KOPT-K1 (cell line): ENCODE results near the gene ZNF705A.
"Not testable (repeated sequence)": the region's sequence is repeated elsewhere in the genome, so short reads cannot be mapped to it uniquely, and the experiment has no call there.

Experiments used
- H3K27ac ChIP-seq: fragments of 200-600 bp; sonication (generic); 2 replicates; pipeline ENCODE4 v1.5.1; 2016; ENCODE audit warnings: antibody characterized with exemption, mild to moderate bottlenecking, low read depth, low read length; ENCODE audit not compliant: poor library complexity, severe bottlenecking
- H3K36me3 ChIP-seq: fragments of 200-600 bp; sonication (generic); 2 replicates; pipeline ENCODE4 v1.5.1; 2017; ENCODE audit warnings: antibody characterized with exemption, mild to moderate bottlenecking, low read length, moderate library complexity; ENCODE audit not compliant: insufficient read depth
- H3K9me3 ChIP-seq: fragments of 200-600 bp; sonication (generic); 2 replicates; pipeline ENCODE4 v1.5.1; 2017; ENCODE audit warnings: antibody characterized with exemption, low read length, mild to moderate bottlenecking; ENCODE audit not compliant: insufficient read depth, poor library complexity, severe bottlenecking

Gene ZNF705A

GRCh38 chr12:8156845-8157244 is at the start of gene ZNF705A:
Gene ZNF705A (plus strand): TSS chr12:8157015. CDS start chr12:8172626, 15,611 bp downstream.
- H3K9me3 ChIP-seq: no peaks in the 10 kb centered on the region
- no peak within 1 kb of the TSS for H3K27ac ChIP-seq
- H3K36me3 ChIP-seq: no peaks in the 10 kb centered on the region

GRCh38 chr12:8108808-8109398 is 47.9 kb upstream of the ZNF705A start:
- Histone ChIP-seq H3K9me3 (peaks cover 16% of the 10 kb centered on the region), H3K27ac (no peak overlapping the region), H3K36me3 (no peaks in the 10 kb centered on the region)

- H3K27ac ChIP-seq, H3K9me3 ChIP-seq, H3K36me3 ChIP-seq: not testable (repeated sequence)
Observed at GRCh38 chr12:8113117-8113516, 43.7 kb upstream of the ZNF705A start.

GRCh38 chr12:8120072-8120713 is 36.6 kb upstream of the ZNF705A start:
- H3K27ac ChIP-seq: no peak overlapping the region
- no peaks in the 10 kb centered on the region for H3K36me3 ChIP-seq
- no peaks in the 10 kb centered on the region for H3K9me3 ChIP-seq

- no peaks in the 10 kb centered on the region for H3K9me3 ChIP-seq
- H3K27ac ChIP-seq: no peak within 1 kb of the TSS
Observed at GRCh38 chr12:8123124-8123912, 33.5 kb upstream of the ZNF705A start, which contains the start of gene CLEC4A. Gene CLEC4A (plus strand): TSS chr12:8123617. CDS start chr12:8123879, 262 bp downstream.

GRCh38 chr12:8127138-8127537 is 29.7 kb upstream of the ZNF705A start:
- H3K36me3 ChIP-seq: no peaks in the 10 kb centered on the region
- no peaks in the 10 kb centered on the region for H3K9me3 ChIP-seq
- H3K27ac ChIP-seq: no peak overlapping the region

More at GRCh38 chr12:8123124-8123912, 33.5 kb upstream of the ZNF705A start, which contains the start of gene CLEC4A:
- H3K36me3 ChIP-seq: no peaks in the 10 kb centered on the region

GRCh38 chr12:8133636-8134397 is 23.0 kb upstream of the ZNF705A start:
- H3K36me3 ChIP-seq, H3K9me3 ChIP-seq, H3K27ac ChIP-seq: not testable (repeated sequence)

- not testable (repeated sequence) for H3K9me3 ChIP-seq, H3K36me3 ChIP-seq, H3K27ac ChIP-seq
Observed at GRCh38 chr12:8134398-8134930, 22.4 kb upstream of the ZNF705A start.

GRCh38 chr12:8141647-8142046 is 15.2 kb upstream of the ZNF705A start:
- H3K36me3 ChIP-seq, H3K27ac ChIP-seq, H3K9me3 ChIP-seq: not testable (repeated sequence)

- no peaks in the 10 kb centered on the region for H3K36me3 ChIP-seq
- H3K9me3 ChIP-seq: peaks cover 6% of the 10 kb centered on the region
Observed at GRCh38 chr12:8143261-8143660, 13.6 kb upstream of the ZNF705A start.

GRCh38 chr12:8145754-8146441 is 10.9 kb upstream of the ZNF705A start:
- Histone ChIP-seq H3K9me3 (peaks cover 6% of the 10 kb centered on the region), H3K36me3 (no peaks in the 10 kb centered on the region), H3K27ac (no peak overlapping the region)

More at GRCh38 chr12:8143261-8143660, 13.6 kb upstream of the ZNF705A start:
- H3K27ac ChIP-seq: no peak overlapping the region

GRCh38 chr12:8146442-8146771 is 10.4 kb upstream of the ZNF705A start:
- Histone ChIP-seq H3K36me3 (no peaks in the 10 kb centered on the region), H3K27ac (no peak overlapping the region), H3K9me3 (peaks cover 6% of the 10 kb centered on the region)

GRCh38 chr12:8154526-8154925 is 2.3 kb upstream of the ZNF705A start:
- Histone ChIP-seq H3K36me3 (no peaks in the 10 kb centered on the region), H3K27ac (no peak overlapping the region), H3K9me3 (no peaks in the 10 kb centered on the region)

- no peaks in the 10 kb centered on the region for H3K9me3 ChIP-seq
- no peak overlapping the region for H3K27ac ChIP-seq
- no peaks in the 10 kb centered on the region for H3K36me3 ChIP-seq
Observed at GRCh38 chr12:8156416-8156815, 399 bp upstream of the ZNF705A start.
